ENCODE data around the gene RNF152. TPM values are rescaled to one million over a fixed set of nuclear protein-coding genes. Genes with fewer than 3 reads are reported as not detected.

RNF152 gene
- total RNA-seq, 3 donors from 2014 or later, result 61.0 to 99.8 (median 98.0) TPM

DNA sequence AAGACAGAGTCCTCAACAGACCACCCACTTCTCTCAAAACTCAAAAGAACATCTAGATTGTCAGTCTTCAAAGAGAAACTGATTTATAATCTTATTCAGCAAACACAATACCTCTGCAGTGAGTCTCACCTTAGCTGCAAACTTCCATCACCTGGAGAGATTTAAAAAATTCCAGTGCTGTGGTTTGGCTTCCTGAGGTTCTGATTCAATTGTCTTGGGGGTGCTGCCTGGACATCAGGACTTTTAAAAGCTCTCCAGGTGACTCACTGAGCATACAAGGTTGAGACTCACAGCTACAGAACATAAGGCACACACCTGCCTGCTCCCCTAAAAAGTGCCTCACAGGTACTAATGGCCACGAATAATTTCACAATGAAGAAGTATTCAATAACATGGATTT lies 40.3 kb downstream of the RNF152 start:
- DNase-seq (no peak), ATAC-seq (no peak)
- Histone ChIP-seq H3K4me3 (no peak overlapping the region), H3K4me1 (ENCODE audit: low read depth) (no peaks in the 10 kb centered on the region), H3K36me3 (ENCODE audit: low read depth) (no peaks in the 10 kb centered on the region), H3K9me3 (no peaks in the 10 kb centered on the region)
- TF ChIP-seq, protein P1, sequence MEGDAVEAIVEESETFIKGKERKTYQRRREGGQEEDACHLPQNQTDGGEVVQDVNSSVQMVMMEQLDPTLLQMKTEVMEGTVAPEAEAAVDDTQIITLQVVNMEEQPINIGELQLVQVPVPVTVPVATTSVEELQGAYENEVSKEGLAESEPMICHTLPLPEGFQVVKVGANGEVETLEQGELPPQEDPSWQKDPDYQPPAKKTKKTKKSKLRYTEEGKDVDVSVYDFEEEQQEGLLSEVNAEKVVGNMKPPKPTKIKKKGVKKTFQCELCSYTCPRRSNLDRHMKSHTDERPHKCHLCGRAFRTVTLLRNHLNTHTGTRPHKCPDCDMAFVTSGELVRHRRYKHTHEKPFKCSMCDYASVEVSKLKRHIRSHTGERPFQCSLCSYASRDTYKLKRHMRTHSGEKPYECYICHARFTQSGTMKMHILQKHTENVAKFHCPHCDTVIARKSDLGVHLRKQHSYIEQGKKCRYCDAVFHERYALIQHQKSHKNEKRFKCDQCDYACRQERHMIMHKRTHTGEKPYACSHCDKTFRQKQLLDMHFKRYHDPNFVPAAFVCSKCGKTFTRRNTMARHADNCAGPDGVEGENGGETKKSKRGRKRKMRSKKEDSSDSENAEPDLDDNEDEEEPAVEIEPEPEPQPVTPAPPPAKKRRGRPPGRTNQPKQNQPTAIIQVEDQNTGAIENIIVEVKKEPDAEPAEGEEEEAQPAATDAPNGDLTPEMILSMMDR (IDR thresholded peaks at IDR 0.05), result no peak
- intact Hi-C loops (cut with DNase I, micrococcal nuclease), result no loop called here

DNA sequence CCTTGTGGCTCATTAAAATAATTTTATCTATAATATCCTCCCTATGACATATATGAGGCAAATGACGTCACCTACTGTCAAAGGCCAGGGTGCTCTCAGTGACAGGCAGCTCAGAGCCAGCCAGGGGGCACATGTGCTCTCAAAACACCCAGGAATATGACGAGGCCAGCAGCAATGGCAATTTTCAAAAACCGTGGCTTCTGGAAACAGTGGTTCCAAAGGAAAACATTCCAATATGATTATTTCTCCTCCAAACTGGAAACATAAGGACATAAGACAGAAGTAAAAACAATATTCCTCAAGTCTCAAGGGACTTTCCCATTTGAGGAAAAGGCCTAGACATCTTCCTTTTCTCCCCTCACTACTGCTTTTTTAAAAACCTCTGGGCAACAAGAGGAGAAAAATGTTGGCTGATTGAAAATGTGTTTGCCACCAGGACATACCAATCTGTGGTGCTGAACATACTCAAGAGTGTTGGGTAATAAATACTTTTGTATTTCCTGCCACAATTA lies 40.8 kb downstream of the RNF152 start:
- Histone ChIP-seq H3K9me3 (no peaks in the 10 kb centered on the region), H3K36me3 (ENCODE audit: low read depth) (no peaks in the 10 kb centered on the region), H3K4me1 (ENCODE audit: low read depth) (no peaks in the 10 kb centered on the region), H3K4me3 (no peak overlapping the region)
- DNase-seq (no peak), ATAC-seq (no peak)
- intact Hi-C loops (cut with DNase I, micrococcal nuclease), result no loop called here
- TF ChIP-seq, protein P1 (IDR thresholded peaks at IDR 0.05), result no peak

DNA sequence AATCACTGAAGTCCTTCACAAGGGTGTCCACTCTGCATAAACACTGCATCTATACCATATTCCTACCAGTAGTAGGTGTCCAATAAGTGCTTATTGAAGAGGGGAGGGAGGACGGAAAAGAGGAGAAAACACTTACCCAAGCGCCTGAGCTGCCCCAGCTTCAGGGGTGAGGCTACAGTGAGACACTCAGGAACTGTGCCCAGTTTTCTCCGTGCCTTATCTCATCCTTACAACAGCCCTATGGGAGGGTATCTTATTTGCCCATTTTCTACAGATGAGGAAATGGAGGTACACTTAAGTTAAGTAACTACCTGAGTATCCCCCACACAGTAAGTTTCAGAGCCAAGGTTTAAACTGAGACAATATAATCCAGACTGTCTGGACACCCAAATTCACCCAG lies 41.5 kb downstream of the RNF152 start:
- intact Hi-C loops (cut with DNase I, micrococcal nuclease), result no loop called here
- H3K4me3 ChIP-seq, result no peak overlapping the region
- DNase-seq, result no peak
- no peaks in the 10 kb centered on the region for H3K36me3 ChIP-seq (ENCODE audit: low read depth)
- H3K4me1 ChIP-seq (ENCODE audit: low read depth), result no peaks in the 10 kb centered on the region
- TF ChIP-seq, protein P1 (IDR thresholded peaks at IDR 0.05), result no peak
- no peak for ATAC-seq
- H3K9me3 ChIP-seq, result no peaks in the 10 kb centered on the region

DNA sequence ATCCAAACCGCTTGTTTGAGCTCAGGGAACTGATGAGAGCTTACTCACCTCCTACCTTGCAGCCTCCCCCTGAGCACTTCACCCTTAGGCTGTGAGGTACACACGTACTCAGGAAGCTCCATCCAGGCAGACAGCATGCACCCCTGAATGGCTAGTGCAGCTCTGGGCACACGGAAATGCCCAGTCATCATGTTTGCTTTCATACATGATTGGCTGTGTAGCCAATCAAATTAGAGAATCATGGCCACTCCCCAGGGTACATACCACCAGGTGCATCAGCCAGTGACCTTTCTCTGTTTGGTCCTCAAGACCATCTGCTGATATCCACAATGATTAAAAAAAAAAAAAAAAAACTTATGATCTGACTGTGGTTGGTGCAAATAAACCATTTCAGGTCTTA lies 42.1 kb downstream of the RNF152 start:
- Histone ChIP-seq H3K4me1 (ENCODE audit: low read depth) (no peaks in the 10 kb centered on the region), H3K9me3 (no peaks in the 10 kb centered on the region), H3K36me3 (ENCODE audit: low read depth) (no peaks in the 10 kb centered on the region), H3K4me3 (no peak overlapping the region)
- no peak for ATAC-seq
- intact Hi-C loops (cut with DNase I, micrococcal nuclease), result no loop called here
- DNase-seq, result no peak
- TF ChIP-seq, protein P1 (IDR thresholded peaks at IDR 0.05), result no peak

DNA sequence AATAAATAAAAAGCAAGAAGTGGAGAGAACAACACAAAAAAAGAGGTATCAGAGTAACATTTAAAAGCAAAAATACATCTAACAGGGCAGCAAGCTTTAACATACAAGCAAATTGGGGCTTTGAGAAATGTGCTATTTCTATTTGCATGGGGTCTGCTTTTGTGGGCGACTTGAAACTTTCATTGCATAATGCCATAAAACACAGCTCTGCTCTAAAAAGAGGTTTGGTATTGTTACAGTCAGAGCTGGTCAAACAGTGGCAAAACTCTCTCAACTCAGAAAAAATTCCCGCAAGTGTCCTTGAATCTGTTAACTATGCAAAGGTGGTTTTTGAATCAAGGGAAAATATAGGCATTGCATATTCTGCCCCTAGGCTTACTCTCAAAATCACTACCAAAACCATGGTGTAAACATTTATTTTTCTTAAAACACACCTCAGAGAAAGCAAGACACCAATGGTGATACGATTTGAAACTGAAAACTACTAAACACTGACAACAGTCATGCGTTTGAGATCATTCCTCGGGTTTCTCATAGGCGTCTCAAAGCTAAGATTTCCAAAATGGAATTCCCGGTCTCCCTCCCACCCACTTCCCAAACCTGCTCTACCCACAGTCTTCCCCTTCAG lies 45.5 kb downstream of the RNF152 start:
- TF ChIP-seq, protein P1 (IDR thresholded peaks at IDR 0.05), result no peak

More for the DNA sequence above, 45.5 kb downstream of the RNF152 start:
- DNase-seq (no peak), ATAC-seq (no peak)
- Histone ChIP-seq H3K36me3 (ENCODE audit: low read depth) (no peaks in the 10 kb centered on the region), H3K9me3 (no peaks in the 10 kb centered on the region), H3K4me3 (no peak overlapping the region), H3K4me1 (ENCODE audit: low read depth) (no peaks in the 10 kb centered on the region)
- intact Hi-C loops (cut with DNase I, micrococcal nuclease), result no loop called here
